AG09319 (cell line): ENCODE measurements around the gene PSAPL1.

Source experiments
- DNase-seq: peaks from one replicate; pipeline ENCODE4 v3.0.0-alpha.2; 2010; ENCODE audit warnings: low read depth; ENCODE audit errors: extremely low read depth
- CTCF ChIP-seq: IDR thresholded peaks from 2 replicates; pipeline ENCODE4 v1.5.1; 2011; ENCODE audit warnings: low read depth, mild to moderate bottlenecking, inconsistent platforms, low read length, moderate library complexity

PSAPL1 gene

GRCh38 chr4:7414046-7414445 lies 20.7 kb downstream of the PSAPL1 start:
- no peak for DNase-seq
- TF ChIP-seq CTCF, result no peak

GRCh38 chr4:7412554-7412912 lies 22.2 kb downstream of the PSAPL1 start:
- DNase-seq, result no peak
- TF ChIP-seq CTCF, result no peak

- no peak for TF ChIP-seq CTCF
Measured at GRCh38 chr4:7411896-7412553, 22.7 kb downstream of the PSAPL1 start.

GRCh38 chr4:7411491-7411890 lies 23.2 kb downstream of the PSAPL1 start:
- no peak for TF ChIP-seq CTCF

More at GRCh38 chr4:7411896-7412553, 22.7 kb downstream of the PSAPL1 start:
- DNase-seq, result no peak

GRCh38 chr4:7410446-7410845 lies 24.3 kb downstream of the PSAPL1 start:
- DNase-seq, result no peak
- no peak for TF ChIP-seq CTCF

More at GRCh38 chr4:7411491-7411890, 23.2 kb downstream of the PSAPL1 start:
- DNase-seq, result no peak

- TF ChIP-seq CTCF, result no peak
- DNase-seq, result no peak
Measured at GRCh38 chr4:7408166-7408565, 26.6 kb downstream of the PSAPL1 start.

GRCh38 chr4:7403001-7403400 lies 31.7 kb downstream of the PSAPL1 start:
- DNase-seq, result no peak
- no peak for TF ChIP-seq CTCF
